Cardiac fibroblast (primary cell): ENCODE measurements around the gene ARPC5.

Experiments used
- DNase-seq, 2 donors: peaks; one replicate each; pipeline versions ENCODE4 v3.0.0 to v3.0.0-alpha.2; 2010; ENCODE audit warnings: low read depth in 2 of 2
- H3K4me3 ChIP-seq, 2 donors: replicated peaks in 1 of 2; 1 replicate in 1 of 2; 2 replicates in 1 of 2; pipeline ENCODE4 v1.5.1; 2011; ENCODE audit warnings: low read depth in 2 of 2, low read length in 2 of 2, mild to moderate bottlenecking in 2 of 2, moderate library complexity in 1 of 2
- TF ChIP-seq, protein P1 (sequence below): IDR thresholded peaks from one replicate; pipeline ENCODE4 v1.5.1; 2011; ENCODE audit warnings: low read depth, mild to moderate bottlenecking, low read length, inconsistent platforms

Gene ARPC5

DNA sequence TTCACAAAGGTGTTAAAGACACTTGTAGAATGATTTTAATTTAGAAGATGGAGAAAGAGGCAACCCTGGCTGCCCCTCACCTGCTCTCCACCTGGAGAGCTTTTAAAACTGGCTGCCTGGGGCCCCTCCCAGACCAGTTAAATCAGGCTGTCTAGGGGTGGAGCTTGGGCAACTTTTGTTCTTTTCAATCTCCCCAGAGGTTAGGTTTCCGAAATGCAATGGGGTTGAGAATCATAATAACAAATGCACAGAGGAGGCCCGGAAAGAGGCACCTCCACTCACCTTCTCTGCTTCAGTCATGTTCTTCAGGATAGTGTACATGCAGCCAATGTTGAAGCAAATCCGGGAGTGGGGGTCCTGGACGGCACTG, 45.7 kb downstream of the ARPC5 start:
- TF ChIP-seq, protein P1, sequence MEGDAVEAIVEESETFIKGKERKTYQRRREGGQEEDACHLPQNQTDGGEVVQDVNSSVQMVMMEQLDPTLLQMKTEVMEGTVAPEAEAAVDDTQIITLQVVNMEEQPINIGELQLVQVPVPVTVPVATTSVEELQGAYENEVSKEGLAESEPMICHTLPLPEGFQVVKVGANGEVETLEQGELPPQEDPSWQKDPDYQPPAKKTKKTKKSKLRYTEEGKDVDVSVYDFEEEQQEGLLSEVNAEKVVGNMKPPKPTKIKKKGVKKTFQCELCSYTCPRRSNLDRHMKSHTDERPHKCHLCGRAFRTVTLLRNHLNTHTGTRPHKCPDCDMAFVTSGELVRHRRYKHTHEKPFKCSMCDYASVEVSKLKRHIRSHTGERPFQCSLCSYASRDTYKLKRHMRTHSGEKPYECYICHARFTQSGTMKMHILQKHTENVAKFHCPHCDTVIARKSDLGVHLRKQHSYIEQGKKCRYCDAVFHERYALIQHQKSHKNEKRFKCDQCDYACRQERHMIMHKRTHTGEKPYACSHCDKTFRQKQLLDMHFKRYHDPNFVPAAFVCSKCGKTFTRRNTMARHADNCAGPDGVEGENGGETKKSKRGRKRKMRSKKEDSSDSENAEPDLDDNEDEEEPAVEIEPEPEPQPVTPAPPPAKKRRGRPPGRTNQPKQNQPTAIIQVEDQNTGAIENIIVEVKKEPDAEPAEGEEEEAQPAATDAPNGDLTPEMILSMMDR = no peak
- no peak overlapping the region for H3K4me3 ChIP-seq
- DNase-seq = no peak

DNA sequence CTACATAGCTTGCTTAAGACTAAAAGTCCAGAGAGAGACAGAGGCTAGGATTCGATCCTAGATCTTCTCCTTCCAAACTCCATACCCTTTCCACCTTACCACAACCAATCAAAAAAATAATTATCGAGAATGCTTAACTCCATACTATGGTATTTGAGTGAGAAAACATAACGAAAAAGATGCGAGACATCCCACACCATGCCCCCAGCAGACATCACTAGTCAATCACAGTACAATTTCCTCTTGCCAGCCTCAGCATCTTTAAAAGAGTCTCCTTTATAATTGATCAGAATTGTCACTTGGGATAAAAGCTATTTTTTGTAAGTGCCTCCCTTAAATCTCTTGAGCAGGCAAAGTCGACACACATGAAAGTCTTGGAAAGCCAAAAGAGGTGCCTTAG, 46.2 kb downstream of the ARPC5 start:
- H3K4me3 ChIP-seq = no peak overlapping the region
- TF ChIP-seq, protein P1 = no peak
- DNase-seq = no peak

DNA sequence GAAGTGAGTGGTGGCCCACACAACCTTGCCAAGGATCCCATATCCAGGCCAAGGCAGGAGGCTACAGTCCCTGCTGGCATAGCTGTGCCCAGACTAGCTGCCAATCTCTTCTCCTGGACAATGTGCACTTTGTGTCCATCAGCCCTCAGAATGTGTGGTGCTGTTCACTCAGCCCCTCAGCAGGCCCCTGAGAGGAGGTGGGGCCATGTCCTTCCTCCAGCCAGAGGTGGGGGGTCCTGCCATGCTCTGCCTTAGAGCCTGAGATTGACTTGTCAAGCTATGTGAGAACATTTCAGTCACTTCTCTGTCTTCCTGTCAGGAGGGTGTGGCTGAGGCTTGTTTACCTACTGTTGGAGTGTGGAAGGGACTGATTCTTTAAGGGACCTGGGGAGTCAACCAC, 46.8 kb downstream of the ARPC5 start:
- no peak overlapping the region for H3K4me3 ChIP-seq
- no peak for DNase-seq
- TF ChIP-seq, protein P1 = no peak

DNA sequence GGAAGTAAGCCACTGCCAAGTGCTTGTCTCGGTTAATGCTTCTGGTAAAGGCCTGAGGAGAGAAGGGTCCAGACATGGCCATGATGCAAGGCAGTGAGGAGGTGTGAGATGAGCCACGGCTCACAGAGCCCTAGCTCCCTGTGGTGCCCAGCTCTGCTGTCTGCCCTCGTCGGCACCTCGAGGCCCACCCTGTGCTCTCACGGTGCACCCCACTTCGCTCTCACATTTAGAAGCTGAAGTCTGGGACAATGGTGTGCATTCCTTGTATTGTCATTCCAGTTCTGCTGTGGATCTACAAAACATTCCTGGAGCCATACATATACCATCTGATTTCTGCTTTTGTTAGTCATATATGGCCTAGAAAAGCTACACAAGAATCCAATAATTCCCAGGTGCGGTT, 48.7 kb downstream of the ARPC5 start:
- H3K4me3 ChIP-seq = no peak overlapping the region
- no peak for DNase-seq
- TF ChIP-seq, protein P1 = no peak

DNA sequence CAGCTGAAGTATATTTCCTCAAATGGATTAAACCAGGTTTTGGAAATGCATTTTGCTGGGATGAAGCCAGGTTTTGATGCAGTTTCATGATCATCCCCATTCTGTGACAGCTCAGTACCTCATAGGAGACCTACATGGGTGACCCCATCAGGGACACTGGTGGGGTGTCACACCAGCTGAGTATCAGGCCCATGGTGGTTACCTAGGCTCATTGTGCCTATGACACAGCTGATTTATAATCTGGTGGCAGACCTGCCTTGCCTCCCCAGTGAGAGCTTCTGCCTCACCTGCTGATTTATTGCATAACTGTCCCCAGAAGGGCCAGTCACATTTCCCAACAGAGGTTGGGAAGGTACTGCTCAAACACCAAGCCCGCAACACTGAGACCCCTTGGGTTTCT, 49.1 kb downstream of the ARPC5 start:
- TF ChIP-seq, protein P1 = no peak
- no peak for DNase-seq
- no peak overlapping the region for H3K4me3 ChIP-seq

DNA sequence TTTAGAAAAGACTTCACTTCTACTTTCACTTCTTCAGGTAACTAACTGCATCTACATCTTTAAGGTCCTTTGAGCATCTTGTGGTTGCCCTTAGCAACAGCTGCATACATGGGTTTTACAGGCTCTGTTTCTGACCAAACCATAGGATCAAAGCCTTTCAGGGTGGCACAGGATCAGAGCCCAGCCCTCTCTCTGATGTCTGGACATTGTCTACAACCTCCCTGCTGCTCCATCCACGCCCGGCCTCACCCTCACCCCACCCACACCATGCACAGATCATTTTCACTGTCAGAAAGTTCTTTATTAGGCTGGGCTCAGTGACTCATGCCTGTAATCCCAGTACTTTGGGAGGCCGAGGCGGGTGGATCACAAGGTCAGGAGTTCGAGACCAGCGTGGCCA, 50.5 kb downstream of the ARPC5 start:
- TF ChIP-seq, protein P1 = no peak
- no peak for DNase-seq
- no peak overlapping the region for H3K4me3 ChIP-seq

DNA sequence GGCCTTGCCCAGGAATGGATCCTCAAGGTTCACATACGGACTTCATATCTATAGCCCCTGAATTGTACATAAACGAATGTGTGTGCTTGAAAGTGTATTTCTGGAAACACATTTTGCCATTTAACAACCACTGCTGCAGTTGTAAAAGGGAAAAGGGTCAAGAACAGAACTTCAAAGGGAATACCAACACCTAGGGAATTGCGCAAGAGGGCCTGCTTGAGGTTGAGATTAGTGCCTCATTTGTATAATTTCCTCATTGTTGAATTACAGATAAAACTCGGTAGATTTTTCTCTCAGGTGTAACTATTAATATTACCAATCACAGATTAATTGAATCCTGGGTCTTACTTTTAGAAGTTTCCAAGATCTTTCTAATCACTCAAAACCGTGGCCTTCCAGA, 51.4 kb downstream of the ARPC5 start:
- DNase-seq = no peak
- TF ChIP-seq, protein P1 = no peak
- H3K4me3 ChIP-seq = no peak overlapping the region
